ENCODE measurements around the gene MMRN1. TPM values are rescaled to one million over a fixed set of nuclear protein-coding genes. Genes with fewer than 3 reads are reported as not detected.

The MMRN1 gene
- total RNA-seq, 1 donor from 2014 or later = 67.4 TPM

DNA sequence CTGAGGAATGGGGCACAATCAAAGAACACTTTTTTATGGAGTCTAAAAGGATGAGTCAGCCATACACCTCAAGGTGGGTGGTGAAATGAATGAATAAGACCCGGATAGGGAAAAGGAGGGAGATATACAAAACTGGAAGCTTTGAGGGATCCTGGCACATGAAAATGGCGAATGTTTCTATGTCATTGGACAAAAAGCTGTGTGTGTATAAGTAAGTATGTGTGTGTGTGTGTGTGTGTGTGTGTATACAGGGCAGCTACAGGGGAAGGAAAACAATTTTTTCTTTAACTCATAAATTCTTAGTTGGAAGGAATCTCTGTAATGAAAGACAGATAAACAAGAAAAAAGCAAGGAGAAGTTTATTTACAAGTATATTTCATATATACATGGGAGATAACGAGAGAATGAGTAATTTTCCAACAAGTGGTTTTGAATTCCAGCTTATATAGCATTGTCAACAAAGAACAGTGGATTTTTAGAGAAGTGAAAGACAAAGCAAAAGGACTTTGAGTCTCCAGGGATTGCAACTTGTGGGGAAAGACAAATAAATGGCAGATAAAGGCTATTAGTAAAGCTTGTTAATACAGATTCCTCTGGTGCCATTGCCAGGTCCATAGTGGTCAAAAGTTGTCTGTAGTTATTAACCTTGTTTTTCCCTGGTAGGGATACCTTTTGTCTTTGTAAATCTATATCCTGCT is 99.7 kb downstream of the MMRN1 start:
- H3K4me1 ChIP-seq = no peaks in the 10 kb centered on the region
- no peak for TF ChIP-seq CTCF (IDR thresholded peaks at IDR 0.05)
- H3K9me3 ChIP-seq = no peaks in the 10 kb centered on the region
- H3K27ac ChIP-seq = no peak overlapping the region
- no peak for DNase-seq
- H3K4me3 ChIP-seq = no peak overlapping the region
- H3K36me3 ChIP-seq = no peaks in the 10 kb centered on the region
- no peaks in the 10 kb centered on the region for H3K27me3 ChIP-seq
- no peak for ATAC-seq
- intact Hi-C loops (cut with DNase I) = no loop called here

- Histone ChIP-seq H3K9me3 (no peaks in the 10 kb centered on the region), H3K27ac (no peak overlapping the region), H3K36me3 (no peaks in the 10 kb centered on the region), H3K27me3 (no peaks in the 10 kb centered on the region), H3K4me1 (no peaks in the 10 kb centered on the region), H3K4me3 (no peak overlapping the region)
- DNase-seq (peak; percentile 23), ATAC-seq (no peak)
- no peak for TF ChIP-seq CTCF (IDR thresholded peaks at IDR 0.05)
- intact Hi-C loops (cut with DNase I) = no loop called here
Measured at GRCh38 chr4:89995006-89995405, 100.4 kb downstream of the MMRN1 start.

- ATAC-seq = no peak
- no peak overlapping the region for H3K27ac ChIP-seq
Measured at GRCh38 chr4:89995814-89996213, 101.2 kb downstream of the MMRN1 start.

GRCh38 chr4:89997171-89997704 is 102.6 kb downstream of the MMRN1 start:
- H3K36me3 ChIP-seq = no peaks in the 10 kb centered on the region
- no peaks in the 10 kb centered on the region for H3K4me1 ChIP-seq
- no peak overlapping the region for H3K27ac ChIP-seq
- no peaks in the 10 kb centered on the region for H3K9me3 ChIP-seq
- TF ChIP-seq CTCF (IDR thresholded peaks at IDR 0.05) = no peak
- intact Hi-C loops (cut with DNase I) = no loop called here
- ATAC-seq (no peak), DNase-seq (no peak)
- no peak overlapping the region for H3K4me3 ChIP-seq
- H3K27me3 ChIP-seq = no peaks in the 10 kb centered on the region

More at GRCh38 chr4:89995814-89996213, 101.2 kb downstream of the MMRN1 start:
- no peak overlapping the region for H3K4me3 ChIP-seq
- no peak for DNase-seq
- H3K27me3 ChIP-seq = no peaks in the 10 kb centered on the region
- intact Hi-C loops (cut with DNase I) = no loop called here
- no peaks in the 10 kb centered on the region for H3K4me1 ChIP-seq
- H3K9me3 ChIP-seq = no peaks in the 10 kb centered on the region
- no peak for TF ChIP-seq CTCF (IDR thresholded peaks at IDR 0.05)
- no peaks in the 10 kb centered on the region for H3K36me3 ChIP-seq

GRCh38 chr4:89998469-89999011 is 103.9 kb downstream of the MMRN1 start:
- Histone ChIP-seq H3K27me3 (no peaks in the 10 kb centered on the region), H3K4me1 (no peaks in the 10 kb centered on the region), H3K27ac (no peak overlapping the region), H3K4me3 (no peak overlapping the region), H3K9me3 (no peaks in the 10 kb centered on the region), H3K36me3 (no peaks in the 10 kb centered on the region)
- no peak for TF ChIP-seq CTCF (IDR thresholded peaks at IDR 0.05)
- ATAC-seq (no peak), DNase-seq (no peak)
- intact Hi-C loops (cut with DNase I) = no loop called here
